Natural killer cell (primary cell): ENCODE measurements around the gene IL17B. TPM values are rescaled to one million over a fixed set of nuclear protein-coding genes. Genes with fewer than 3 reads are reported as not detected.

Source experiments
- ATAC-seq, 3 donors: fragments of 150-1000 bp in 2 of 3; fragments of 200-7000 bp in 1 of 3; cut with Tn5 transposase; 1 replicate in 1 of 3; 2 replicates in 2 of 3; pipeline ENCODE4 v1.10.0; 2021; ENCODE audit warnings: mild to moderate bottlenecking in 2 of 3, moderate library complexity in 2 of 3
- DNase-seq, 2 donors: peaks; one replicate each; pipeline versions ENCODE4 v3.0.0 to v3.0.0-alpha.2; 2013 to 2021; ENCODE audit warnings: mixed read lengths in 1 of 2
- H3K27ac ChIP-seq: one replicate; pipeline ENCODE4 v1.5.1; 2013; ENCODE audit warnings: mild to moderate bottlenecking, low read length
- H3K27me3 ChIP-seq: one replicate; pipeline ENCODE4 v1.6.1; 2013; ENCODE audit warnings: low read length; ENCODE audit not compliant: control insufficient read depth, insufficient read depth
- H3K36me3 ChIP-seq: one replicate; pipeline ENCODE4 v1.6.1; 2013; ENCODE audit warnings: low read length; ENCODE audit not compliant: control insufficient read depth, insufficient read depth
- H3K4me1 ChIP-seq: one replicate; pipeline ENCODE4 v1.6.1; 2013; ENCODE audit warnings: low read length; ENCODE audit not compliant: control insufficient read depth, insufficient read depth
- H3K4me3 ChIP-seq: one replicate; pipeline ENCODE4 v1.5.1; 2013; ENCODE audit warnings: low read length
- H3K9me3 ChIP-seq: one replicate; pipeline ENCODE4 v1.6.1; 2013; ENCODE audit warnings: low read length; ENCODE audit not compliant: control insufficient read depth, insufficient read depth
- H3K27ac Mint-ChIP-seq, 2 donors: one replicate each; pipeline ENCODE4 v1.8.0; 2022; ENCODE audit warnings: mild to moderate bottlenecking in 2 of 2, mixed read lengths in 2 of 2, moderate library complexity in 1 of 2
- H3K27me3 Mint-ChIP-seq, 2 donors: one replicate each; pipeline ENCODE4 v1.8.0; 2022; ENCODE audit warnings: low read depth in 2 of 2, mixed read lengths in 2 of 2
- H3K36me3 Mint-ChIP-seq: one replicate; pipeline ENCODE4 v1.8.0; 2022; ENCODE audit warnings: mixed read lengths
- H3K4me1 Mint-ChIP-seq, 2 donors: one replicate each; pipeline ENCODE4 v1.8.0; 2022; ENCODE audit warnings: mixed read lengths in 2 of 2
- H3K4me3 Mint-ChIP-seq: one replicate; pipeline ENCODE4 v1.8.0; 2022; ENCODE audit warnings: mild to moderate bottlenecking, moderate library complexity, mixed read lengths
- H3K9me3 Mint-ChIP-seq, 2 donors: one replicate each; pipeline ENCODE4 v1.8.0; 2022; ENCODE audit warnings: mixed read lengths in 2 of 2
- WGBS: methylation state at CpG from one replicate; pipeline ENCODE4 v1.1.7; 2013; ENCODE audit warnings: missing lambda C conversion rate; ENCODE audit not compliant: insufficient coverage; 5-methylcytosine and 5-hydroxymethylcytosine counted together
- intact Hi-C: fragments of 100-400 bp; cut with micrococcal nuclease; formaldehyde crosslinking; loops from one replicate; pipeline ENCODE4 v1.14.2; 2022
- total RNA-seq, 4 donors: library from RNA; stranded (reverse); fragments of 120-200 nt in 1 of 4; gene quantifications; one replicate each; pipeline versions ENCODE4 v1.2.3 to v1.2.4, GENCODE V29; 2013 to 2022
- TF ChIP-seq, protein P1 (sequence below): fragments of 200-600 bp; IDR thresholded peaks from one replicate; pipeline ENCODE4 v1.8.0; 2022; ENCODE audit warnings: antibody characterized with exemption

Gene IL17B
- total RNA-seq, 3 donors from 2014 or later (not counting 1 experiment from before 2014, with no cell fraction given): not detected

DNA sequence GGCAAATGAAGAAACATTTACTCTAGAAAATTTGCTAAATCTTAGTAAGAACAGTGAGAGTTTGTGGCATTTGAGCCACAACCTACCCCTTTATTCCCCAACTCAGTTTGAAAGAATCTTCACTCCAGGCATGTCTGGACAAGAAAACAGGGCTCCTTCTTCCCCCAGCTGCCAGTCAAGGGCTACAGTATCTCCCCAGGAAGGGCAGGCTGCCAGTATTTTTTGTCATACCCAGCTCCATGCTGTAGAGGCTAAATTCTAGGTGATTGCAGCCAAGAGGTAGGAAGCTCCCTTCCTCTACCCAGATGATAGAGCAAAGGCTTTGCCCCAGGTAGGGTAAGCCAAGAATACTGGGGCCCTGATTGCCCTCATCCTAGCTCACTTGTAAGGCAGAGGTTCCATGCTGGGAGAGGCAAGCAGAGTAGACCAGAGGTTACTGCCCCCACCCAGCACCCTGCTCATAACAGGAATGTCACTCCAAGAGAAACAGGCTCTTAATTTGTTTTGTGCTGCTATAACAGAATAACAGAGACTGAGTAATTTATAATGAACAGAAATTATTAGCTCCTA lies 53.8 kb downstream of the IL17B start:
- ATAC-seq (no peak), DNase-seq (no peak)
- H3K4me3 ChIP-seq: no peak overlapping the region
- Mint-ChIP-seq H3K27me3 (no peaks in the 10 kb centered on the region), H3K9me3 (no peaks in the 10 kb centered on the region), H3K4me3 (no peak overlapping the region), H3K36me3 (no peaks in the 10 kb centered on the region), H3K27ac (no peak overlapping the region), H3K4me1 (no peaks in the 10 kb centered on the region)
- no peaks in the 10 kb centered on the region for H3K36me3 ChIP-seq
- no peaks in the 10 kb centered on the region for H3K4me1 ChIP-seq
- TF ChIP-seq, protein P1, sequence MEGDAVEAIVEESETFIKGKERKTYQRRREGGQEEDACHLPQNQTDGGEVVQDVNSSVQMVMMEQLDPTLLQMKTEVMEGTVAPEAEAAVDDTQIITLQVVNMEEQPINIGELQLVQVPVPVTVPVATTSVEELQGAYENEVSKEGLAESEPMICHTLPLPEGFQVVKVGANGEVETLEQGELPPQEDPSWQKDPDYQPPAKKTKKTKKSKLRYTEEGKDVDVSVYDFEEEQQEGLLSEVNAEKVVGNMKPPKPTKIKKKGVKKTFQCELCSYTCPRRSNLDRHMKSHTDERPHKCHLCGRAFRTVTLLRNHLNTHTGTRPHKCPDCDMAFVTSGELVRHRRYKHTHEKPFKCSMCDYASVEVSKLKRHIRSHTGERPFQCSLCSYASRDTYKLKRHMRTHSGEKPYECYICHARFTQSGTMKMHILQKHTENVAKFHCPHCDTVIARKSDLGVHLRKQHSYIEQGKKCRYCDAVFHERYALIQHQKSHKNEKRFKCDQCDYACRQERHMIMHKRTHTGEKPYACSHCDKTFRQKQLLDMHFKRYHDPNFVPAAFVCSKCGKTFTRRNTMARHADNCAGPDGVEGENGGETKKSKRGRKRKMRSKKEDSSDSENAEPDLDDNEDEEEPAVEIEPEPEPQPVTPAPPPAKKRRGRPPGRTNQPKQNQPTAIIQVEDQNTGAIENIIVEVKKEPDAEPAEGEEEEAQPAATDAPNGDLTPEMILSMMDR: no peak
- intact Hi-C loops: no loop called here
- no peak overlapping the region for H3K27ac ChIP-seq
- H3K27me3 ChIP-seq: no peaks in the 10 kb centered on the region
- H3K9me3 ChIP-seq: no peaks in the 10 kb centered on the region

DNA sequence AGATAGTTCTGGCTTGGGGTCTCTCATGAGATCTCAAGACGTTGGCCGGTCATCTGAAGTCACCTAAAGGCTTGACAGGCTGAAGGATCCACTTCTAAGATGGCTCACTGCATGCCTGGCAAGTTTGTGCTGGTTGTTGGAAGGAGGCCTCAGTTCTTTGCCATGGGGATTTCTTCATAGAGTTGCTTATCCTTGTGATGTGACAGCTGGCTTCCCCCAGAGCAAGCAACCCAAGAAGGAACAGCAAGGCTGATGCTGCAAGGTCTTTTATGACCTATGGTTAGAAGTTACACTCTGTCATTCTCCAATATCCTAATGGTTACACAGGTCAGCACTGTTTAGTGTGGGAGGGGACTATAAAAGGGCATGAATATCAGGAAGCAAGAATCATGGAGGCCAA lies 54.5 kb downstream of the IL17B start:
- DNase-seq (no peak), ATAC-seq (no peak)
- Histone ChIP-seq H3K9me3 (no peaks in the 10 kb centered on the region), H3K4me1 (no peaks in the 10 kb centered on the region), H3K36me3 (no peaks in the 10 kb centered on the region), H3K27ac (no peak overlapping the region), H3K4me3 (no peak overlapping the region), H3K27me3 (no peaks in the 10 kb centered on the region)
- Mint-ChIP-seq H3K4me1 (no peaks in the 10 kb centered on the region), H3K36me3 (no peaks in the 10 kb centered on the region), H3K9me3 (no peaks in the 10 kb centered on the region), H3K27me3 (no peaks in the 10 kb centered on the region), H3K27ac (no peak overlapping the region), H3K4me3 (no peak overlapping the region)
- whole genome bisulfite sequencing: 100% methylated on average over 2 of the region's 2 CpGs
- intact Hi-C loops: no loop called here
- TF ChIP-seq, protein P1: no peak

Other genes with a start within 250 kb of the IL17B start
- 1 to 10 TPM in 2 of 3 donors, under 1 TPM in 1; 0.41 to 2.4 (median 1.2) TPM for gene ABLIM3, start 237.8 kb downstream of the IL17B start, total RNA-seq
- 1 to 10 TPM in 1 of 3 donors, under 1 TPM in 1, not detected in 1; 0.23 to 1.5 TPM for gene AFAP1L1, start 107.4 kb downstream of the IL17B start, total RNA-seq
- gene GRPEL2, start 33.8 kb downstream of the IL17B start, total RNA-seq: 10 to 100 TPM in 1 of 3 donors, 1 to 10 TPM in 2; 5.6 to 12.9 (median 6.8) TPM
- 10 to 100 TPM; 16.6 to 18.1 (median 16.8) TPM for gene PCYOX1L, start 21.2 kb downstream of the IL17B start, total RNA-seq
- 100 to 1,000 TPM; 183 to 209 (median 206) TPM for gene CSNK1A1, start 172.1 kb upstream of the IL17B start, total RNA-seq
- 1 to 10 TPM in 1 of 3 donors, under 1 TPM in 1, not detected in 1; 0.61 to 2.6 TPM for gene ARHGEF37, start 202.2 kb upstream of the IL17B start, total RNA-seq